ENCODE measurements around the gene RBMS3.
"Not testable (repeated sequence)": the region's sequence is repeated elsewhere in the genome, so short reads cannot be mapped to it uniquely, and the experiment has no call there.

Gene RBMS3

GRCh38 chr3:29775340-29775739 lies 494.5 kb downstream of the RBMS3 start:
- no peak for DNase-seq (ENCODE audit: low read depth in 3 of 3)

GRCh38 chr3:29777869-29778268 lies 497.0 kb downstream of the RBMS3 start:
- DNase-seq (ENCODE audit: low read depth in 3 of 3) = no peak

DNA sequence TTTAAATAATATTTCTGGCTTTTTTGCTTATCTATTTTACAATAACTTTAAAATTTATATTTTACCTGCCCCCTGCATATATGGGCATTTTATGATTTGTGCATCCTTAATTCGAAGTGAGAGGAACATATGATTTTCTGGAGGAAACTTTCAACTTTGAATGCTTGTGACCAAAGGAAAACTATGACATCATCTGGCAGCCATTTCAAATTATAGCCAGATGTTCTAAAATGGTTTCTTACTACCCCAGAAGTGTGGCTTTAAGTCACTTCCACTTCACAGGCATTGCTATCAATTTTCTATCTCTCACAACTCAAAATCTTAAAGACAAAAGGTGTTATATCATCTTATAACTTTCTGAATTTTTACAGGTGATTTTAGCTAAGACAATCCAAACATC lies 508.8 kb downstream of the RBMS3 start:
- no peak for DNase-seq (ENCODE audit: low read depth in 3 of 3)

GRCh38 chr3:29796808-29797207 lies 515.9 kb downstream of the RBMS3 start:
- no peak for DNase-seq (ENCODE audit: low read depth in 3 of 3)

GRCh38 chr3:29802057-29802456 lies 521.2 kb downstream of the RBMS3 start:
- DNase-seq (ENCODE audit: low read depth in 3 of 3) = no peak

GRCh38 chr3:29804044-29804443 lies 523.2 kb downstream of the RBMS3 start:
- no peak for DNase-seq (ENCODE audit: low read depth in 3 of 3)

DNA sequence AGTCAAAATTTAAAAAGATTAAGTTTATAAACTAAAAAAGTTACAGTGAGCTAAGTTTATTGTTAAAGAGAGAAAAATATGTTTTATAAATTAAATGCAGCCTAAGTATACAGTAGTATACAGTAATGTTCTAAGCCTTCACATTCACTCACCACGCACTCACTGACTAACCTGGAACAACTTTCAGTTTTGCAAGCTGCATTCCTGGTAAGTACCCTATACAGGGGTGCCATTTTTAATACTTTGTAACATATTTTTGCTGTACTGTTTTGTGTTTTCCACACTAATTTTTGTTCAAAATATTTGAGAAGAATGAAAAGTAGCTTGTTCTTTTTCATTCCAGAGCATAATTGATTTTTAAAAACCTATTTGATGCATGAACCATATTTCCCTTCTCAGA lies 524.9 kb downstream of the RBMS3 start:
- DNase-seq (ENCODE audit: low read depth in 3 of 3) = no peak

- DNase-seq (ENCODE audit: low read depth in 3 of 3) = not testable (repeated sequence)
Observed at GRCh38 chr3:29808324-29808723, 527.5 kb downstream of the RBMS3 start.

GRCh38 chr3:29822071-29822470 lies 541.2 kb downstream of the RBMS3 start:
- no peak for DNase-seq (ENCODE audit: low read depth in 3 of 3)

DNA sequence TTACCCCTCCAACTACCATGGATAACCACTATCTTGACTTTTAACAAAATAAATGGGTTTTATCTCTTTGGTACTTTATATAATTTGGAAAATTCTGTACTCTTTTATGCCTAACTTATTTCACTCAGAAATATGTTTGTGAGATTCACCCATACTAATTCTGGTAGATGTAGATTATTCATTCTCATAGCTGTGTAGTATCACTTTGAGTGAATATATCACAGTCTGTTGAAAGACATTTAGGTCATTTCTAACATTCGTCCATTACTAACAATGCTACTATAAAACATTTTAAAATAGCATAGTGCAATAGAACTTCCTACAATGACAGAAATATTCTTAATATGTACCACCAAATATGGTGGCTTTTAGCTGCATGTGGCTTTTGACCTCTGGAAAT lies 542.4 kb downstream of the RBMS3 start:
- DNase-seq (ENCODE audit: low read depth in 3 of 3) = no peak

- no peak for DNase-seq (ENCODE audit: low read depth in 3 of 3)
Observed at GRCh38 chr3:29826712-29827111, 545.8 kb downstream of the RBMS3 start.

- no peak for DNase-seq (ENCODE audit: low read depth in 3 of 3)
Observed at GRCh38 chr3:29827756-29828155, 546.9 kb downstream of the RBMS3 start.

GRCh38 chr3:29829340-29829739 lies 548.5 kb downstream of the RBMS3 start:
- DNase-seq (ENCODE audit: low read depth in 3 of 3) = no peak

GRCh38 chr3:29850641-29851040 lies 569.8 kb downstream of the RBMS3 start:
- no peak for DNase-seq (ENCODE audit: low read depth in 3 of 3)

DNA sequence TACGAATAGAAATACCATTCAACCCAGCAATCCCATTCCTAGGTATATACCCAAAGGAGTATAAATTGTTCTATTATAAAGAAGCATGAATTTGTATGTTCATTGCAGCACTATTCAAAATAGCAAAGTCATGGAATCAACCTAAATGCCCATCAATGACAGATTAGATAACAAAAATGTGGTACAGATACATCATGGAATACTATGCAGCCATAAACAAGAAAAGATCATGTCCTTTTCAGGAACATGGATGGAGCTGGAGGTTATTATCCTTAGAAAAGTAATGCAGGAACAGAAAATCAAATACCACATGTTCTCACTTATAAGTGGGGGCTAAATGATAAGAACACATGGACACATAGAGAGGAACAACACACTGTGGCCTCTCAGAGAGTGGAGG lies 571.9 kb downstream of the RBMS3 start:
- DNase-seq (ENCODE audit: low read depth in 3 of 3) = no peak

GRCh38 chr3:29853841-29854397 lies 573.0 kb downstream of the RBMS3 start:
- no peak for DNase-seq (ENCODE audit: low read depth in 3 of 3)

GRCh38 chr3:29854821-29855220 lies 574.0 kb downstream of the RBMS3 start:
- no peak for DNase-seq (ENCODE audit: low read depth in 3 of 3)

GRCh38 chr3:29859726-29860270 lies 578.9 kb downstream of the RBMS3 start:
- no peak for DNase-seq (ENCODE audit: low read depth in 3 of 3)

GRCh38 chr3:29864809-29865208 lies 583.9 kb downstream of the RBMS3 start:
- DNase-seq (ENCODE audit: low read depth in 3 of 3) = no peak

- DNase-seq (ENCODE audit: low read depth in 3 of 3) = no peak
Observed at GRCh38 chr3:29868543-29869101, 587.8 kb downstream of the RBMS3 start.

DNA sequence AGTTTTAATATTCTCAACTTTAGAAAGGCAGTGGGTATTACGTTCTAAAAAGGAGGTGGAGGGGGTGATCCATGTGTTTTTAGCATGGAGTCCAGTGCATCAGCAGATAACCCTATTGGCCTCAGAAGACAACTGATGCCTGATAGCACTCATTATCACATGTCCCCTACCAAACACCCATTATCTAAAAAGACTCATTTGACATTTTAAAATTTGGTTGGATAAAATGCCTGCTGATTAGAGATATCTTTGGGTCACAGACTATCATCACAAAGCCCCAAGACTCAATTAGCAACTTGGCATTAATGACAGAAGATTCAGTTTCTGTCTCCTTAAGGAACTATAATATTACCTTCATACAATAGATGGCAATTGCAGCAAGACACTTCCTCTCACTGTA lies 589.3 kb downstream of the RBMS3 start:
- no peak for DNase-seq (ENCODE audit: low read depth in 3 of 3)

DNA sequence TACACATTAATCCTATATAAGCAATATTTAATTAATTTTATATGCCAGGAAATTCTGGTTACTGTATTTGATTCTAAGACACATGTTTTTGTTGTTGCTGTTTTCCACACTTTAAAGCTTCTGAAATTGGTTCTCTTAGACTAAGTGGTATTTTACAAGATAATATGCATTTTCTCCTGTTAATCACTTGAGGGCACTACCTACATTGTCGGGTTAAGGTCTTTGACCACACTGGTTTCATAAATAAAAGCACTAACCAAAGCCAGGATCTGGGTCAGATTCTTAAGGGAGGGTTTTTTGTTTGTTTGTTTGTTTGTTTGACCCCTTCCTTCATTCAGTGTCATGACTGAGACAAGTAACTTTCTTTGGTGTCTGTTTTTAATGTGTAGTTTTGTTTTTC lies 590.2 kb downstream of the RBMS3 start:
- no peak for DNase-seq (ENCODE audit: low read depth in 3 of 3)

- DNase-seq (ENCODE audit: low read depth in 3 of 3) = no peak
Observed at GRCh38 chr3:29880809-29881208, 599.9 kb downstream of the RBMS3 start.

GRCh38 chr3:29887451-29887850 lies 606.6 kb downstream of the RBMS3 start:
- no peak for DNase-seq (ENCODE audit: low read depth in 3 of 3)

Data from stimulated activated CD4-positive, alpha-beta T cell treated with anti-CD3 and anti-CD28 coated beads, TNF-alpha, amount 100 ng/mL, for 48 hours (primary cell).